Testis (tissue), 2 donors: ENCODE data around the gene TDRD3.

Experiments used
- CTCF ChIP-seq, 3 experiments: fragments of 450-650 bp in 2 of 3; fragments of 200-600 bp in 1 of 3; sonication (generic) in 1 of 3; IDR thresholded peaks; one replicate each; pipeline ENCODE4 v1.5.1; 2016 to 2019; ENCODE audit warnings: antibody characterized with exemption in 3 of 3, mild to moderate bottlenecking in 2 of 3, moderate library complexity in 1 of 3
- POLR2A ChIP-seq: fragments of 450-650 bp; IDR thresholded peaks from one replicate; pipeline ENCODE4 v1.6.1; 2017; ENCODE audit warnings: antibody characterized with exemption, mild to moderate bottlenecking, moderate library complexity

DNA sequence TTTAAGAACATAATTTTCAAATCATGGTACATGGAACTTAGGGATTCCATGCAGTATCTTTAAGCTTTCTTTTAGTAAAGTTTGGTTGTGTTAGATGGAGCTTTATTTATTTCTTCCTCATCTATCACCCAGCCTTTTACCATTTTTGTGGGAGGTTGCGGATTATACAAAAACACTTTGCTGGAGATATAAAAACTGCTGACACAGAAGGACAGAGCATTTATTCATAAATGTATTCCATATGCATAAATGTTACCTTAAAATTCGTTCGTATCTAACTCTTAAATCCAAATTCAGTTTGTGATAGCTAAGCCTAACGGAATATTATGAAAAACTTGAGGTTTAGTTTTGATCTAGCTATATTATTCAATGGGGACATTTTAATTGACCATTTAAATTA, 143.3 kb downstream of the TDRD3 start:
- TF ChIP-seq POLR2A (no peak), CTCF (IDR thresholded peaks at IDR 0.05) (no peak)
